ACC112 (cell line): ENCODE results near the gene C2CD4A.
A peak's percentile ranks its signal among the peaks of the same experiment; 100 is the strongest.
"Not testable (repeated sequence)": the region's sequence is repeated elsewhere in the genome, so short reads cannot be mapped to it uniquely, and the experiment has no call there.

ENCODE experiments used
- H2AFZ ChIP-seq: fragments of 200-600 bp; sonication (generic); one replicate; pipeline ENCODE4 v1.6.0; 2017; ENCODE audit warnings: antibody characterized with exemption, low read length; ENCODE audit not compliant: unreplicated experiment
- H3K27ac ChIP-seq: fragments of 200-600 bp; sonication (generic); 2 replicates; pipeline ENCODE4 v1.5.1; 2014; ENCODE audit warnings: low read depth, mild to moderate bottlenecking, antibody characterized with exemption, low read length, moderate library complexity
- H3K27me3 ChIP-seq: fragments of 200-600 bp; sonication (generic); 2 replicates; pipeline ENCODE4 v1.6.1; 2014; ENCODE audit warnings: mild to moderate bottlenecking, antibody characterized with exemption, low read length, moderate library complexity, mixed read lengths; ENCODE audit not compliant: insufficient read depth
- H3K36me3 ChIP-seq: fragments of 200-600 bp; sonication (generic); 2 replicates; pipeline ENCODE4 v1.6.1; 2016; ENCODE audit warnings: mild to moderate bottlenecking, antibody characterized with exemption, low read length, moderate library complexity, mixed read lengths; ENCODE audit not compliant: insufficient read depth
- H3K4me1 ChIP-seq: fragments of 200-600 bp; sonication (generic); one replicate; pipeline ENCODE4 v1.6.1; 2016; ENCODE audit warnings: low read length, mixed read lengths; ENCODE audit not compliant: insufficient read depth, unreplicated experiment, control insufficient read depth
- H3K4me3 ChIP-seq: fragments of 200-600 bp; sonication (generic); 2 replicates; pipeline ENCODE4 v1.5.1; 2014; ENCODE audit warnings: mild to moderate bottlenecking, low read depth, low read length
- H3K79me2 ChIP-seq: fragments of 200-600 bp; sonication (generic); one replicate; pipeline ENCODE4 v1.6.0; 2016; ENCODE audit warnings: low read length; ENCODE audit not compliant: control insufficient read depth, unreplicated experiment, insufficient read depth

C2CD4A gene

DNA sequence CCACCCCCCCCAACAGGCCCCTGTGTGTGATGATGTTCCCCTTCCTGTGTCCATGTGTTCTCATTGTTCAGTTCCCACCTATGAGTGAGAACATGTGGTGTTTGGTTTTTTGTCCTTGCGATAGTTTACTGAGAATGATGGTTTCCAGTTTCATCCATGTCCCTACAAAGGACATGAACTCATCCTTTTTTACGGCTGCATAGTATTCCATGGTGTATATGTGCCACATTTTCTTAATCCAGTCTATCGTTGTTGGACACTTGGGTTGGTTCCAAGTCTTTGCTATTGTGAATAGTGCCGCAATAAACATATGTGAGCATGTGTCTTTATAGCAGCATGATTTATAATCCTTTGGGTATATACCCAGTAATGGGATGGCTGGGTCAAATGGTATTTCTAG, 18.5 kb upstream of the C2CD4A start:
- H3K4me3 ChIP-seq, H3K36me3 ChIP-seq, H3K27me3 ChIP-seq, H3K4me1 ChIP-seq, H2AFZ ChIP-seq, H3K27ac ChIP-seq: not testable (repeated sequence)
- H3K79me2 ChIP-seq = peaks cover 25% of the 10 kb centered on the region

DNA sequence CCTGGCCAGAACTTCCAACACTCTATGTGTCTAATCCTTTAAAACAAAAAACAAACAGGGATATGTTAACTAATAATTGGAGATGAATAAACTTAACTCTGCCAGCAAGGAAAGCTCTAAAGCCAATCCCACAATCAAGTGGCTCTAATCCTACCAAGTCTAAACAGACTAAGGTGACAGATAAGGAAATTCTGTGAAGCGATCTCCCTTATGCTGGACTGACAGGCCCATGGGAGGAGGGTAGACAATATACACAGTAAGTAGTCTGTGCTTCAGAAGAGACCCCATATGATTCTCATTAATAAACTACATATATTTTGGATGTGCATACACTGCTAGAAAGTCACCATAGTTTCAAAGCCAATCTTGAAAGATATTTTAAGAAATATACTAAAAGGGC, 16.7 kb upstream of the C2CD4A start:
- no peak overlapping the region for H2AFZ ChIP-seq
- H3K27ac ChIP-seq = no peak overlapping the region
- H3K4me3 ChIP-seq = no peak overlapping the region
- H3K27me3 ChIP-seq = no peaks in the 10 kb centered on the region
- peaks cover 39% of the 10 kb centered on the region for H3K79me2 ChIP-seq
- no peaks in the 10 kb centered on the region for H3K36me3 ChIP-seq
- peaks cover 4% of the 10 kb centered on the region for H3K4me1 ChIP-seq

DNA sequence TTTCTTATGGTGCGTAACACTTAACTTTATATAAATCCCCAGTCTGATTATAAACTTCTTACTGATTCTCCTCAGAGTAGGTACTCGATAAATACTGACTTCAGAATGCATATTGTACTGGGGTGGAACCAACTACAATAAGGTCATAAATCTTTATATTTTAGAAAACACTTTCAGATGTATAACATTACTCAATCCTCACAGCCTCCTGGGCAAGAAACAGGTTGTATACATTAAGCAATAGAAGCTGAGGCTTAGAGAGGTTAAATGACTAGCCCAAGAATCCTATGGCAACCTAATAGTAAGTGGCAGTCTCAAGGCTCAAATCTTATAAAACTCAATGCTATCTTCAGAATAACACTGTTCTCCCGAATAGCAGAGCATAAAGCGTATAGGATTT, 15.6 kb upstream of the C2CD4A start:
- Histone ChIP-seq H3K27me3 (no peaks in the 10 kb centered on the region), H3K27ac (no peak overlapping the region), H3K4me3 (no peak overlapping the region), H3K36me3 (no peaks in the 10 kb centered on the region), H2AFZ (no peak overlapping the region), H3K4me1 (peaks cover under 1% of the 10 kb centered on the region), H3K79me2 (peaks cover 38% of the 10 kb centered on the region)

DNA sequence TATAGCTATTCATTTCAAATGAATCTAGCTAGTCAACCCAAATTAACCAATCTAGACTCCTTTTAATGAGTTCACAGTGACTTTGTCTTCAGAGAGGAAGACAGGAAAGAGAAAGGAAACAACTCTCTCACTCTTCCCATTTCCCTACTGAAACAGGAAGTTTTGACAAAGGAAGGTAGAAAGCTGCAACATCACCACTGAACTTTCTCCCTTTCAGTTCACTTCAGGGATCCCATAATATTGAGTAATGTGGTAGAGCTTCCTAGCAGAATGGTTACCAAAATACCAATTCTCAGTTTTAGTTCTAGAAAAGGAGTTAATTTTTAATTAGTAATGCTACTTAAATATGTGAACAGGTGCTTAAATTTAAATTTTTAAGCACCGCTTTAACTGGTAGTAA, 14.1 kb upstream of the C2CD4A start:
- no peak overlapping the region for H2AFZ ChIP-seq
- no peaks in the 10 kb centered on the region for H3K27me3 ChIP-seq
- no peak overlapping the region for H3K27ac ChIP-seq
- H3K4me1 ChIP-seq = no peaks in the 10 kb centered on the region
- peaks cover 40% of the 10 kb centered on the region for H3K79me2 ChIP-seq
- no peaks in the 10 kb centered on the region for H3K36me3 ChIP-seq
- H3K4me3 ChIP-seq = no peak overlapping the region

DNA sequence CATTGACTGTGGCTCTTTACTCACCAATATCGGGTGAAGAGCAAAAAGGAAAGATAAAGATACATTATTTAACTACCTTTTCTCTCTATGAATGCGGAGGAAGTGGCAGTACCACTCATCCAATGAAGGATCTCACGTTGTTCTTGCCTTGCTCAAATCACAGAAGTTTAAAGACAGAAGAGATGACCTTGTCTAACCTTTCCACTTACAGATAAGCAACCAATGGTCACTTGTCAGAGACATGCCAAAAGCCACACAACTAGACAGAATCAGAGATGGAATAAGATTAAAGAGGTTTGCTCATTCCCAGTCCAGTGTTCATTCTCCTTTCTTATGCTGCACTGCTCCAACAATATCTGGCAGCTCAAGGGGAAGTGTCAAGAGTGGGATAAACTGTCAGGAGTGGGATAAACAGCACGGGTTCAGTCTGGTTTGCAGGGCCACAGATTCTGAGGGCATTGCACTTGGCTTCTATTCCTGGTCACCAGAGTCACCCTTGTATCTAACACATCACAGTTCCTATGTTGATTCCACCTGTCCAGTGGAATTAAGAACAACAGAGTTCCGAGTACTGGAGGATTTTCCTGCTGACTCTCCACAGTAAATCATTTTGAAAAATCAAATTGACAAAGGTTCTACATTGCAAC, 13.2 kb upstream of the C2CD4A start:
- H3K36me3 ChIP-seq = no peaks in the 10 kb centered on the region
- no peaks in the 10 kb centered on the region for H3K27me3 ChIP-seq
- H3K79me2 ChIP-seq = peaks cover 48% of the 10 kb centered on the region
- no peak overlapping the region for H3K27ac ChIP-seq
- H2AFZ ChIP-seq = no peak overlapping the region
- no peaks in the 10 kb centered on the region for H3K4me1 ChIP-seq
- no peak overlapping the region for H3K4me3 ChIP-seq

DNA sequence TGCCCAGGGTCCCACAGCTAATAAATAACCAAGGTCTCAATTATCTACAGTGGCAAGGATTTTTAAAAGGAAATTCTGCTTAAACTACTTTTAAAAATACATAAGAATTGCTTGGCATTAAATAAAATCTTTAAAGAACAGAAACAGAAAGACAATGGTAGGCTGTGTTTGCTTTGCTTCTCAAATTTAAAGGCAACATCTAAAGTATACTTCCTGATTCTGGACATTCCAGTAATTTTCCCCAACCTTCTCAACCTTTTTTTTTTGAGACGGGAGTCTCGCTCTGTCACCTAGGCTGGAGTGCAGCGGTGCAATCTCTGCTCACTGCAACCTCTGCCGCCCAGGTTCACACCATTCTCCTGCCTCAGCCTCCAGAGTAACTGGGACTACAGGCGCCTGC, 11.8 kb upstream of the C2CD4A start:
- Histone ChIP-seq H3K4me3 (no peak overlapping the region), H3K36me3 (no peaks in the 10 kb centered on the region), H3K27ac (no peak overlapping the region), H3K27me3 (no peaks in the 10 kb centered on the region), H3K4me1 (no peaks in the 10 kb centered on the region), H2AFZ (no peak overlapping the region), H3K79me2 (peaks cover 60% of the 10 kb centered on the region)

DNA sequence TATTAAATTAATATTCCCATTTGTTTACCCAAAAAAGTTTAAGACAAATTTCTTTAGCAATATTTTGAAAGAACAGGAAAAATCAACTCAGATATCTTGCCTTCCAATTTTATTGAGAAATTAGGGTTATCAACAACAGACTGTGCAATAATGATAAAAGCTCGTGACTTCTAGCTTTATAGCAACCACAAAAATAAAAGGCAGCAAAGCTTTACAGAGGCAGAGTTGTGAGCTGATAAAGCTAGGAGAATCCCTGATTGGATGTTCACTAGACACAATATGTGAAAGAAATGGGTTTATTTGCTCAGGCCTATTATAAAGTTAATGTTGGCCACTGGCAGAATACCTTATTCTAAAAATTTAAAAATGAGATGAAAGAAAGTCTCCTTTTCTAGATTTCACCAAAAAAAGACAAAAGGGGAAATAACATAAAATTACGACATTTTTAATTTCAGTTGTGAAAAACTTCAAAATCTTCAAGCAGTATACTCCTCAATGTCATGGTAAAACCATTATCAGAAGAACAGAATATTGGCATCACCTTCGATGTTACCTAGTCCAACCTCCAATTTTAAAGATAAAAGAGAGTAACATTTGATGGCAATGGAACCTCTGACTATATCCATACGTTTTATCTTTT, 9.3 kb upstream of the C2CD4A start:
- peaks cover 58% of the 10 kb centered on the region for H3K79me2 ChIP-seq
- H3K27ac ChIP-seq = no peak overlapping the region
- H3K27me3 ChIP-seq = 0 out of 2 replicates have a peak, but pooled peaks cover 4% of the 10 kb centered on the region
- H3K36me3 ChIP-seq = no peaks in the 10 kb centered on the region
- H3K4me3 ChIP-seq = no peak overlapping the region
- H3K4me1 ChIP-seq = peaks cover 4% of the 10 kb centered on the region
- H2AFZ ChIP-seq = no peak overlapping the region

DNA sequence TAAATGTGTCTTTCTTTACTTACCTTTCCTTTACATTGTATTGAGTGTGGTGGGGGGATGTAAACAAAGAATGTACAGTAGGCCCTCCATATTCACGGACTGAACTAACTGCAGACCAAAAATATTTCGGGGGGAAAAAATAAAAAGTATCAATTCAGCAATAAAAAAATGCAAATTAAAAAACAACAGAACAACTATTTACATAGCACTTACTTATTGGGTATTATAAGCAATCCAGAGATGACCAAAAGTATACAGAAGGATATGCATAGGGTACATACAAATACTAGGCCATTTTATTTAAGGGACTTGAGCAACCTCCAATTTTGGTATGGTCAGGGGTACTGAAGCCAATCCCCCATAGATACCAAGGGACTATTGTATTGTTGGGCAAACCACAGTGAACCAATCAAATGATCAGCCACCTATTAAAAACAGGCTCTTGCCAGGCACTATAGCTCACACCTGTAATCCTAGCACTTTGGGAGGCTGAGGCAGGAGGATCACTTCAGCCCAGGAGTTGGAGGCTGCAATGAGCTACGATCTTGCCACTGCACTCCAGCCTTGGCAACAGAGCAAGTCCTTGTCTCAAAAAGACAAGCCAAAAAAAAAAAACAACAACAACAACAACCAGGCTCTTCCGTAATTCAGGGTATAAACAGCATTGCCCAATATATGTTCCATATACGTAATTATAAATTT, 8.3 kb upstream of the C2CD4A start:
- H3K79me2 ChIP-seq = peaks cover 49% of the 10 kb centered on the region

DNA sequence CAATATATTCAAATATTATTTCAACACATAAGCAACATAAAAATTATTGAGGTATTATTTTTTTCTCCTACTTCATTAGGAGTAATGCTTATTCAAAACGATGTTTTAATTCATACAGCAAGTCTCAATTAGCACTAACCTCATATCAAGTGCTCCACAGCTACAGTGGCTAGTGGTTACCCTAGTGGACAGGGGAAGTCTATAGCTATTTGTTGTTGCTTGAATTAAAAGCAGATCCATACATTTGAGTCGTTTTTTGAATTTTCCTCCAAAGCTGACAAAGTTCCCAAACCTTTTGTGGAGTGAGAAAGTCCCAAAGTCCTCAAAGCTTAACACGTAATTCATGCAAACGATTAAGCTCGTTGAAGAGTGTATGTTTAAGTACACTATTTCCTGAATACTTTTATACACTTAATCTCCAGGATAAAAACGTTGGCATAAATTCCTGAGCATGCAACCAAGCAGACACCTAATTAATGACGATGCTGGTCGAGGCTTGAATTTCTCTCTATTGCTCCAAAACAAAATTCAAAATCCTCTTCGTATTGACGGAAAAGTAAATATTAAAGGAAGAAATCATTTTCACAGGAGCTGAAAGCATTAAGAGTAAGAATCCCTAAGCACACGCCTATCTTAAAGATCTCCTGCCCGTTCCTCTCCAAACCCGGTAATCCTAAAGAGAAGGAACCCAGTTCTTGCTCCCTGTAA, 7.5 kb upstream of the C2CD4A start:
- H3K4me1 ChIP-seq = peaks cover 12% of the 10 kb centered on the region
- peak overlapping the region; percentile 48 for H3K27ac ChIP-seq
- 0 out of 2 replicates have a peak, but pooled peaks cover 4% of the 10 kb centered on the region for H3K27me3 ChIP-seq
- peak overlapping the region; percentile 88 for H3K4me3 ChIP-seq
- H3K79me2 ChIP-seq = peaks cover 41% of the 10 kb centered on the region
- H2AFZ ChIP-seq = peak overlapping the region; percentile 83
- no peaks in the 10 kb centered on the region for H3K36me3 ChIP-seq

More for the DNA sequence above, 8.3 kb upstream of the C2CD4A start:
- Histone ChIP-seq H3K27ac (no peak overlapping the region), H3K36me3 (no peaks in the 10 kb centered on the region), H2AFZ (no peak overlapping the region), H3K27me3 (0 out of 2 replicates have a peak, but pooled peaks cover 4% of the 10 kb centered on the region), H3K4me3 (peak overlapping the region; percentile 46), H3K4me1 (peaks cover 5% of the 10 kb centered on the region)

DNA sequence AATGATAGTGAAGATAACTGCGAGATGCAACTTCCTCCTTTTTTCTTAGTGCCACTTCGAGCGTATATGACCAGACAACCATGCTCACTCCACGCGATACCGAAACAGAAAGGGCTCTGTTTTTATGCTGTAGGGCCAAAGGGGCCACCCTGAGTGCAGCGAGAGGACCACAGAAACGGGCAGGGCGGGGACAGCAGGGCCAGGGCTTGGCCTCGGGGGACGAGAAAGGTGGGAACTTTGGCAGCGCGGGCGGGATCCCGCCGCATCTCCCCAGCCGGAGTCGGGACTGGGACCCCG, 7.0 kb upstream of the C2CD4A start:
- Histone ChIP-seq H3K36me3 (no peaks in the 10 kb centered on the region), H2AFZ (peak overlapping the region; percentile 83), H3K4me3 (peak overlapping the region; percentile 88), H3K27ac (peak overlapping the region; percentile 48), H3K27me3 (0 out of 2 replicates have a peak, but pooled peaks cover 4% of the 10 kb centered on the region), H3K79me2 (peaks cover 36% of the 10 kb centered on the region), H3K4me1 (peaks cover 12% of the 10 kb centered on the region)
